ENCODE results near the gene LHPP.

GRCh38 chr10:124511205-124512039, 49.8 kb downstream of the LHPP start:
- TF ChIP-seq MYC (IDR thresholded peaks at IDR 0.05; ENCODE audit: low read depth, low read length), result no peak
- TF ChIP-seq, protein P1, sequence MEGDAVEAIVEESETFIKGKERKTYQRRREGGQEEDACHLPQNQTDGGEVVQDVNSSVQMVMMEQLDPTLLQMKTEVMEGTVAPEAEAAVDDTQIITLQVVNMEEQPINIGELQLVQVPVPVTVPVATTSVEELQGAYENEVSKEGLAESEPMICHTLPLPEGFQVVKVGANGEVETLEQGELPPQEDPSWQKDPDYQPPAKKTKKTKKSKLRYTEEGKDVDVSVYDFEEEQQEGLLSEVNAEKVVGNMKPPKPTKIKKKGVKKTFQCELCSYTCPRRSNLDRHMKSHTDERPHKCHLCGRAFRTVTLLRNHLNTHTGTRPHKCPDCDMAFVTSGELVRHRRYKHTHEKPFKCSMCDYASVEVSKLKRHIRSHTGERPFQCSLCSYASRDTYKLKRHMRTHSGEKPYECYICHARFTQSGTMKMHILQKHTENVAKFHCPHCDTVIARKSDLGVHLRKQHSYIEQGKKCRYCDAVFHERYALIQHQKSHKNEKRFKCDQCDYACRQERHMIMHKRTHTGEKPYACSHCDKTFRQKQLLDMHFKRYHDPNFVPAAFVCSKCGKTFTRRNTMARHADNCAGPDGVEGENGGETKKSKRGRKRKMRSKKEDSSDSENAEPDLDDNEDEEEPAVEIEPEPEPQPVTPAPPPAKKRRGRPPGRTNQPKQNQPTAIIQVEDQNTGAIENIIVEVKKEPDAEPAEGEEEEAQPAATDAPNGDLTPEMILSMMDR (IDR thresholded peaks at IDR 0.05; ENCODE audit: low read depth, low read length), result no peak
- no peak for TF ChIP-seq POLR2A (IDR thresholded peaks at IDR 0.05; ENCODE audit: extremely low read depth, insufficient read length)

Measured in NB4 (cell line).